NCI-H1417 (cell line): ENCODE results near the gene TNNT3.
"Not testable (repeated sequence)": the region's sequence is repeated elsewhere in the genome, so short reads cannot be mapped to it uniquely, and the experiment has no call there.

Source experiments
- DNase-seq, 3 experiments: peaks; one replicate each; lab custom pipeline; 2025; lab: John Stamatoyannopoulos, UW

The TNNT3 gene

GRCh38 chr11:1935156-1936071 is 15.9 kb downstream of the TNNT3 start:
- no peak for DNase-seq

GRCh38 chr11:1936072-1936780 is 16.7 kb downstream of the TNNT3 start:
- no peak for DNase-seq

- DNase-seq: no peak
Observed at GRCh38 chr11:1936781-1937615, 17.5 kb downstream of the TNNT3 start.

- DNase-seq: no peak
Observed at GRCh38 chr11:1937616-1938342, 18.3 kb downstream of the TNNT3 start.

- no peak for DNase-seq
Observed at GRCh38 chr11:1938343-1939005, 19.0 kb downstream of the TNNT3 start.

- peak in 2 of 3 experiments; percentile 9 to 23 for DNase-seq
Observed at GRCh38 chr11:1939006-1939625, 19.6 kb downstream of the TNNT3 start.

- not testable (repeated sequence) for DNase-seq
Observed at GRCh38 chr11:1939788-1940187, 20.3 kb downstream of the TNNT3 start.

- DNase-seq: no peak
Observed at GRCh38 chr11:1942558-1943260, 23.2 kb downstream of the TNNT3 start.

- DNase-seq: no peak
Observed at GRCh38 chr11:1943576-1943975, 24.1 kb downstream of the TNNT3 start.

- DNase-seq: peak in 1 of 3 experiments; percentile 11
Observed at GRCh38 chr11:1943977-1944376, 24.5 kb downstream of the TNNT3 start.

- no peak for DNase-seq
Observed at GRCh38 chr11:1946812-1947484, 27.4 kb downstream of the TNNT3 start, which contains the start of gene MRPL23. Gene MRPL23, plus strand, starts transcription at chr11:1947332. Its CDS starts 31 bp downstream, at chr11:1947363.

- DNase-seq: no peak
Observed at GRCh38 chr11:1947592-1948237, 28.2 kb downstream of the TNNT3 start.

GRCh38 chr11:1948389-1948788 is 28.9 kb downstream of the TNNT3 start:
- no peak for DNase-seq

- DNase-seq: no peak
Observed at GRCh38 chr11:1949302-1949701, 29.8 kb downstream of the TNNT3 start.

- no peak for DNase-seq
Observed at GRCh38 chr11:1949922-1950321, 30.4 kb downstream of the TNNT3 start.

GRCh38 chr11:1952806-1953482 is 33.4 kb downstream of the TNNT3 start:
- no peak for DNase-seq

GRCh38 chr11:1953489-1954266 is 34.2 kb downstream of the TNNT3 start:
- peak in 1 of 3 experiments; percentile 14 for DNase-seq
